Subcutaneous adipose tissue (tissue), 4 donors: Measurements from ENCODE around the gene HSFX3. TPM values are rescaled to one million over a fixed set of nuclear protein-coding genes. Genes with fewer than 3 reads are reported as not detected.

Experiments
- CTCF ChIP-seq: fragments of 450-650 bp; IDR thresholded peaks from one replicate; pipeline ENCODE4 v1.5.1; 2016; ENCODE audit warnings: low read depth, mild to moderate bottlenecking, control low read depth, antibody characterized with exemption, moderate library complexity
- total RNA-seq, 4 donors: library from RNA; depleted of rRNA; stranded (reverse); fragments of >200 nt; gene quantifications; one replicate each; pipeline ENCODE4 v1.1.0, GENCODE V29; 2016

The HSFX3 gene
- total RNA-seq, 4 donors from 2014 or later, result not detected

GRCh38 chrX:149517308-149517707 lies 32.4 kb downstream of the HSFX3 start:
- TF ChIP-seq CTCF, result no peak

GRCh38 chrX:149516604-149517003 lies 33.1 kb downstream of the HSFX3 start:
- TF ChIP-seq CTCF, result no peak

DNA sequence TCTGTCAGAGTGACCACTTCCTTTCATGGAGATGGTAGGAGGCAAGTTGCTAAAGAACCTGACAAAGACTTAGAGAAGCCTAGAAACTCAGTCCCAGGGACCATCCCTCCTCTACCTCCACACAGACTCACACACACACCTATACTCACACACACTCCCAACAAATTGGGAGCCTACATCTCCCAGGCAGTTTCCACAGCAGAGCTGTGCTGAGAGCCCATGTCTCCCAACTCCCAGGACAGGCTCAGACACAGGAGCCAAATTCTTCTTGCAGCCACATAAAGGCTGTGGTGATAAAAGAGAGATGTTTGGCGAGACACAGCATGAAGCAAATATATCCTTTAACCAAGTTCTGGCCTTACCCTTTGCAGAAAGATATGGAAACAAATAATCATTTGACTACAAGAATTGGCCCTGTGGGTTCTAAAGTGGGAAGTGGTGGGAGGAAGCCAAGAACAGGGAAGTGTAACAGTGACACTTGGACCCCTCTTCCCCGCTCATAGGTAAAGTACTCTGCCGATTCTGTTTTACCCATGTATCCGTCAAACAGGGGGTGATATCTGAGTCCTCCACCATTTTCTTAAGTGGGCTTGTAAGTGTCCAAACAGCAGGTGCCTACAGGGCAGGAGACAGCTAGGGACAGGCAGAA lies 33.6 kb downstream of the HSFX3 start:
- no peak for TF ChIP-seq CTCF

GRCh38 chrX:149513825-149514428 lies 35.8 kb downstream of the HSFX3 start:
- no peak for TF ChIP-seq CTCF

GRCh38 chrX:149512225-149512885 lies 37.4 kb downstream of the HSFX3 start:
- TF ChIP-seq CTCF, result no peak

DNA sequence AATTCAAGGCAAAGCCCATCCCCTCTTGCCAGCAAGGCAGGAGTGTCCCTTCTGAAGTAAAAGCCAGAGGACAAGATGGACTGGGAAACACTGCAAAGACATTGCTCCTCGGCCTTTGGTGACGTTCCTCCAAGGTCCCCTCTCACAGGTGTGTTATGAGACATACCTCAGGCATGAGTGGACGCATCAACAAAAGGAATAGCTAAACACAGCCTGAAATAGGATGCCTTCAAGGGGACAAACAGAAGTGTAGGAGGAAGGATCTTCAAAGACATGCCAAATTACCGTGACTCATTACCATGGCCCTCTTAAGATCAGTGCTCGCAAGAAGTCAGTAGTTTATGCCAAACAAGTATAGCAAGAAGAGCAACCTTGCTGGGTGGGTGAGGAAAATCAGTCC lies 38.6 kb downstream of the HSFX3 start:
- no peak for TF ChIP-seq CTCF

- TF ChIP-seq CTCF, result no peak
Measured at GRCh38 chrX:149510386-149510785, 39.3 kb downstream of the HSFX3 start.
